Trophoblast cell (in vitro differentiated cells and primary cell): ENCODE data around the gene ADORA2B.
A peak's percentile ranks its signal among the peaks of the same experiment; 100 is the strongest.

ENCODE experiments used
- DNase-seq, 2 donors: peaks; one replicate each; pipeline ENCODE4 v3.0.0-alpha.2; 2016
- H2AFZ ChIP-seq: 2 replicates; pipeline ENCODE4 v1.6.1; 2013; ENCODE audit warnings: low read length, moderate library complexity, mild to moderate bottlenecking; ENCODE audit not compliant: insufficient read depth, poor library complexity
- H2AK5ac ChIP-seq: 2 replicates; pipeline ENCODE4 v1.6.1; 2013; ENCODE audit warnings: mild to moderate bottlenecking, low read length
- H2BK120ac ChIP-seq: 2 replicates; pipeline ENCODE4 v1.6.1; 2013; ENCODE audit warnings: low read length, mild to moderate bottlenecking, moderate library complexity; ENCODE audit not compliant: insufficient read depth, poor library complexity
- H2BK12ac ChIP-seq: 2 replicates; pipeline ENCODE4 v1.6.1; 2013; ENCODE audit warnings: mild to moderate bottlenecking, low read length, moderate library complexity
- H2BK5ac ChIP-seq: 2 replicates; pipeline ENCODE4 v1.6.1; 2013; ENCODE audit warnings: low read length, low read depth, moderate library complexity, mild to moderate bottlenecking; ENCODE audit not compliant: poor library complexity
- H3K14ac ChIP-seq: 2 replicates; pipeline ENCODE4 v1.6.1; 2013; ENCODE audit warnings: mild to moderate bottlenecking, low read length
- H3K18ac ChIP-seq: 2 replicates; pipeline ENCODE4 v1.6.1; 2013; ENCODE audit warnings: mild to moderate bottlenecking, low read length
- H3K23ac ChIP-seq: 2 replicates; pipeline ENCODE4 v1.6.1; 2013; ENCODE audit warnings: low read length
- H3K27ac ChIP-seq: 2 replicates; pipeline ENCODE4 v1.5.1; 2013; ENCODE audit warnings: low read depth, mild to moderate bottlenecking, inconsistent platforms, low read length, moderate library complexity
- H3K27me3 ChIP-seq: 2 replicates; pipeline ENCODE4 v1.6.1; 2013; ENCODE audit warnings: inconsistent platforms, mild to moderate bottlenecking, low read length, moderate library complexity; ENCODE audit not compliant: insufficient read depth
- H3K36me3 ChIP-seq, 2 experiments: 1 replicate in 1 of 2; 2 replicates in 1 of 2; pipeline ENCODE4 v1.6.1; 2013; ENCODE audit warnings: low read length in 2 of 2, mild to moderate bottlenecking in 2 of 2, moderate library complexity in 1 of 2; ENCODE audit not compliant: insufficient read depth in 2 of 2, control insufficient read depth in 1 of 2
- H3K4ac ChIP-seq: 2 replicates; pipeline ENCODE4 v1.6.1; 2013; ENCODE audit warnings: low read depth, mild to moderate bottlenecking, low read length, moderate library complexity
- H3K4me1 ChIP-seq, 2 experiments: 1 replicate in 1 of 2; 2 replicates in 1 of 2; pipeline ENCODE4 v1.6.1; 2013; ENCODE audit warnings: low read length in 2 of 2, mild to moderate bottlenecking in 2 of 2, moderate library complexity in 1 of 2; ENCODE audit not compliant: insufficient read depth in 2 of 2, control insufficient read depth in 1 of 2
- H3K4me2 ChIP-seq: 2 replicates; pipeline ENCODE4 v1.6.1; 2013; ENCODE audit warnings: inconsistent platforms, mild to moderate bottlenecking, low read length, moderate library complexity
- H3K4me3 ChIP-seq: 2 replicates; pipeline ENCODE4 v1.5.1; 2013; ENCODE audit warnings: mild to moderate bottlenecking, low read depth, low read length, inconsistent platforms
- H3K79me1 ChIP-seq: one replicate; pipeline ENCODE4 v1.6.1; 2013; ENCODE audit warnings: low read length
- H3K79me2 ChIP-seq: 2 replicates; pipeline ENCODE4 v1.6.1; 2013; ENCODE audit warnings: low read length, mild to moderate bottlenecking; ENCODE audit not compliant: control insufficient read depth, insufficient read depth, poor library complexity
- H3K9ac ChIP-seq: 2 replicates; pipeline ENCODE4 v1.6.1; 2013; ENCODE audit warnings: mild to moderate bottlenecking, low read length
- H3K9me3 ChIP-seq: 2 replicates; pipeline ENCODE4 v1.6.1; 2013; ENCODE audit warnings: low read depth, mild to moderate bottlenecking, control low read depth, inconsistent platforms, low read length; ENCODE audit not compliant: insufficient read depth
- H4K12ac ChIP-seq: 2 replicates; pipeline ENCODE4 v1.6.1; 2013; ENCODE audit warnings: low read depth, mild to moderate bottlenecking, low read length, moderate library complexity
- H4K8ac ChIP-seq: 2 replicates; pipeline ENCODE4 v1.6.1; 2013; ENCODE audit warnings: low read depth, mild to moderate bottlenecking, low read length, moderate library complexity
- H4K91ac ChIP-seq: one replicate; pipeline ENCODE4 v1.6.1; 2013; ENCODE audit warnings: low read depth, mild to moderate bottlenecking, low read length, moderate library complexity
- WGBS: extraction: QIAGEN DNeasy Blood & Tissue Kit; methylation state at CpG from one replicate; pipeline ENCODE4 v1.1.7; 2013; ENCODE audit warnings: missing lambda C conversion rate; ENCODE audit not compliant: insufficient read length, insufficient coverage; ENCODE audit errors: extremely low coverage; 5-methylcytosine and 5-hydroxymethylcytosine counted together

Gene ADORA2B

GRCh38 chr17:15917438-15918027 is 27.4 kb upstream of the ADORA2B start:
- no peak overlapping the region for H4K8ac ChIP-seq
- WGBS: no CpG with 5 or more reads among the region's 44 CpGs
- peak overlapping the region; percentile 66 for H2BK12ac ChIP-seq
- no peak overlapping the region for H3K9ac ChIP-seq
- no peaks in the 10 kb centered on the region for H3K27me3 ChIP-seq
- peak overlapping the region; percentile 54 for H2BK5ac ChIP-seq
- no peak overlapping the region for H2AFZ ChIP-seq
- H3K79me2 ChIP-seq: no peaks in the 10 kb centered on the region
- H3K18ac ChIP-seq: peak overlapping the region; percentile 5
- no peak overlapping the region for H3K23ac ChIP-seq
- no peak overlapping the region for H4K12ac ChIP-seq
- H3K14ac ChIP-seq: peak overlapping the region; percentile 47
- H3K4me3 ChIP-seq: no peak overlapping the region
- DNase-seq: no peak
- peak overlapping the region; percentile 9 for H2AK5ac ChIP-seq
- H3K36me3 ChIP-seq: no peaks in the 10 kb centered on the region
- H3K27ac ChIP-seq: no peak overlapping the region
- no peak overlapping the region for H3K4me2 ChIP-seq
- H3K4ac ChIP-seq: no peak overlapping the region
- H3K4me1 ChIP-seq: peaks cover 3 to 7% of the 10 kb centered on the region in 2 experiments
- H2BK120ac ChIP-seq: peak overlapping the region; percentile 65
- no peaks in the 10 kb centered on the region for H3K9me3 ChIP-seq
- peaks cover 16% of the 10 kb centered on the region for H3K79me1 ChIP-seq
- peak overlapping the region; percentile 58 for H4K91ac ChIP-seq

GRCh38 chr17:15918261-15918660 is 26.7 kb upstream of the ADORA2B start:
- Histone ChIP-seq H2BK5ac (peak overlapping the region; percentile 54), H2AFZ (no peak overlapping the region), H2BK12ac (peak overlapping the region; percentile 66), H3K79me2 (no peaks in the 10 kb centered on the region), H3K18ac (no peak overlapping the region), H3K4me2 (no peak overlapping the region), H3K4me3 (no peak overlapping the region), H4K12ac (no peak overlapping the region), H4K91ac (peak overlapping the region; percentile 73), H3K4ac (no peak overlapping the region), H3K9ac (no peak overlapping the region), H3K27me3 (no peaks in the 10 kb centered on the region), H3K23ac (no peak overlapping the region), H4K8ac (no peak overlapping the region), H2BK120ac (peak overlapping the region; percentile 65), H3K4me1 (peaks cover 3 to 5% of the 10 kb centered on the region in 2 experiments), H3K27ac (no peak overlapping the region), H3K14ac (no peak overlapping the region), H3K79me1 (peaks cover 16% of the 10 kb centered on the region), H3K36me3 (no peaks in the 10 kb centered on the region), H2AK5ac (no peak overlapping the region), H3K9me3 (no peaks in the 10 kb centered on the region)
- WGBS: no CpG with 5 or more reads among the region's 11 CpGs
- DNase-seq: no peak

- Histone ChIP-seq H3K9ac (no peak overlapping the region), H3K14ac (peak overlapping the region; percentile 65), H3K36me3 (no peaks in the 10 kb centered on the region), H3K79me2 (no peaks in the 10 kb centered on the region), H3K18ac (peak overlapping the region; percentile 25), H3K4me2 (no peak overlapping the region), H2AFZ (no peak overlapping the region), H3K27ac (no peak overlapping the region), H3K27me3 (no peaks in the 10 kb centered on the region), H3K4me1 (peaks cover 3 to 5% of the 10 kb centered on the region in 2 experiments), H2BK5ac (peak overlapping the region; percentile 32), H2BK120ac (peak overlapping the region; percentile 14), H3K4me3 (no peak overlapping the region), H3K4ac (no peak overlapping the region), H4K8ac (peak overlapping the region; percentile 36), H3K23ac (no peak overlapping the region), H3K9me3 (no peaks in the 10 kb centered on the region), H3K79me1 (peaks cover 16% of the 10 kb centered on the region), H4K12ac (no peak overlapping the region), H2AK5ac (peak overlapping the region; percentile 90), H4K91ac (peak overlapping the region; percentile 73), H2BK12ac (peak overlapping the region; percentile 37)
- DNase-seq: no peak
- no CpG with 5 or more reads among the region's 9 CpGs for whole genome bisulfite sequencing
Measured at GRCh38 chr17:15918661-15919259, 26.2 kb upstream of the ADORA2B start.

GRCh38 chr17:15919466-15919865 is 25.5 kb upstream of the ADORA2B start:
- H2AK5ac ChIP-seq: peak overlapping the region; percentile 50
- no peaks in the 10 kb centered on the region for H3K27me3 ChIP-seq
- H3K9me3 ChIP-seq: no peaks in the 10 kb centered on the region
- H3K4me1 ChIP-seq: peaks cover 3 to 5% of the 10 kb centered on the region in 2 experiments
- no peak overlapping the region for H3K23ac ChIP-seq
- no peak overlapping the region for H3K4me3 ChIP-seq
- H2AFZ ChIP-seq: no peak overlapping the region
- H2BK5ac ChIP-seq: peak overlapping the region; percentile 1
- peak overlapping the region; percentile 24 for H3K18ac ChIP-seq
- peak overlapping the region; percentile 14 for H2BK120ac ChIP-seq
- H3K79me1 ChIP-seq: peaks cover 16% of the 10 kb centered on the region
- DNase-seq: no peak
- H3K36me3 ChIP-seq: no peaks in the 10 kb centered on the region
- no peak overlapping the region for H4K8ac ChIP-seq
- H3K27ac ChIP-seq: no peak overlapping the region
- peak overlapping the region; percentile 37 for H2BK12ac ChIP-seq
- H4K12ac ChIP-seq: no peak overlapping the region
- no peak overlapping the region for H3K4ac ChIP-seq
- no peak overlapping the region for H3K9ac ChIP-seq
- H3K79me2 ChIP-seq: no peaks in the 10 kb centered on the region
- H3K14ac ChIP-seq: peak overlapping the region; percentile 2
- H3K4me2 ChIP-seq: no peak overlapping the region
- H4K91ac ChIP-seq: peak overlapping the region; percentile 73
